Keratinocyte (primary cell): Measurements from ENCODE around the gene FHIT. TPM values are rescaled to one million over a fixed set of nuclear protein-coding genes. Genes with fewer than 3 reads are reported as not detected.

Experiments
- DNase-seq: peaks from one replicate; pipeline ENCODE4 v3.0.0-alpha.2; 2011; ENCODE audit warnings: low read depth, missing footprints, low spot score
- FAIRE-seq: peaks from 2 replicates; lab custom pipeline; 2011; peaks lifted over from hg19 to GRCh38; lab: Jason Lieb, UNC
- H2AFZ ChIP-seq: 2 replicates; pipeline ENCODE4 v1.6.0; 2012; ENCODE audit warnings: low read length, control low read depth, inconsistent platforms; ENCODE audit not compliant: control insufficient read depth
- H3K27ac ChIP-seq: 2 replicates; pipeline ENCODE4 v1.5.1; 2011; ENCODE audit warnings: low read length; ENCODE audit not compliant: control insufficient read depth, insufficient read depth
- H3K27me3 ChIP-seq: 3 replicates; pipeline ENCODE4 v1.6.0; 2011; ENCODE audit warnings: low read length; ENCODE audit not compliant: control insufficient read depth, insufficient read depth; ENCODE audit errors: extremely low read depth
- H3K36me3 ChIP-seq, 2 experiments: 2 replicates in 1 of 2; 3 replicates in 1 of 2; pipeline ENCODE4 v1.5.1; 2011; ENCODE audit warnings: low read length in 2 of 2, mild to moderate bottlenecking in 1 of 2; ENCODE audit not compliant: control insufficient read depth in 2 of 2, insufficient read depth in 2 of 2; ENCODE audit errors: extremely low read depth in 1 of 2
- H3K4me1 ChIP-seq: 3 replicates; pipeline ENCODE4 v1.5.1; 2011; ENCODE audit warnings: low read length; ENCODE audit not compliant: control insufficient read depth, insufficient read depth; ENCODE audit errors: extremely low read depth
- H3K4me2 ChIP-seq: 3 replicates; pipeline ENCODE4 v1.6.0; 2011; ENCODE audit warnings: low read depth, low read length; ENCODE audit not compliant: control insufficient read depth, insufficient read depth; ENCODE audit errors: extremely low read depth
- H3K4me3 ChIP-seq, 3 experiments: fragments of 200-600 bp in 1 of 3; sonication (generic) in 1 of 3; 2 replicates in 2 of 3; 3 replicates in 1 of 3; pipeline ENCODE4 v1.5.1; 2011 to 2016; ENCODE audit warnings: low read length in 3 of 3, mild to moderate bottlenecking in 3 of 3, control low read depth in 2 of 3, inconsistent platforms in 1 of 3, low read depth in 1 of 3, mixed read lengths in 1 of 3, mixed run types in 1 of 3, moderate library complexity in 1 of 3; ENCODE audit not compliant: control insufficient read depth in 2 of 3, insufficient read depth in 2 of 3; ENCODE audit errors: extremely low read depth in 1 of 3
- H3K79me2 ChIP-seq: 2 replicates; pipeline ENCODE4 v1.6.0; 2012; ENCODE audit warnings: low read length; ENCODE audit not compliant: control insufficient read depth, insufficient read depth
- H3K9ac ChIP-seq: 3 replicates; pipeline ENCODE4 v1.6.0; 2011; ENCODE audit warnings: low read length; ENCODE audit not compliant: control insufficient read depth, insufficient read depth; ENCODE audit errors: extremely low read depth
- H3K9me1 ChIP-seq: 3 replicates; pipeline ENCODE4 v1.6.0; 2011; ENCODE audit warnings: low read length; ENCODE audit not compliant: control insufficient read depth, insufficient read depth; ENCODE audit errors: extremely low read depth
- H3K9me3 ChIP-seq: 2 replicates; pipeline ENCODE4 v1.5.1; 2012; ENCODE audit warnings: low read depth, low read length; ENCODE audit not compliant: control insufficient read depth
- H4K20me1 ChIP-seq: 3 replicates; pipeline ENCODE4 v1.6.0; 2011; ENCODE audit warnings: low read length; ENCODE audit not compliant: control insufficient read depth, insufficient read depth; ENCODE audit errors: extremely low read depth
- EZH2 ChIP-seq: IDR thresholded peaks from one replicate; pipeline ENCODE4 v1.6.1; 2012; ENCODE audit warnings: inconsistent platforms, mild to moderate bottlenecking, low read length, moderate library complexity
- dilution Hi-C: fragments of 300-500 bp; cut with MboI; formaldehyde crosslinking; loops from one replicate; pipeline ENCODE4 v1.7.0; 2020; ENCODE audit warnings: low sequenced_read_pairs; ENCODE audit not compliant: extremely low pct_ligation_motif_present
- polyA plus RNA-seq, 5 experiments: library from polyadenylated mRNA; depleted of rRNA in 3 of 5; stranded (reverse) in 3 of 5; stranded (forward) in 1 of 5; unstranded in 1 of 5; fragments of >200 nt; gene quantifications; 1 replicate in 1 of 5; 2 replicates in 3 of 5; 3 replicates in 1 of 5; pipeline versions ENCODE4 v1.2.1 to v1.2.3, GENCODE V29; 2011 to 2012; ENCODE audit warnings: missing spikeins in 2 of 5, low read depth in 1 of 5, low replicate concordance in 1 of 5
- TF ChIP-seq, protein P1 (sequence below), 3 experiments: IDR thresholded peaks in 1 of 3; conservative IDR thresholded peaks in 1 of 3; optimal IDR thresholded peaks in 1 of 3; 2 replicates in 2 of 3; 3 replicates in 1 of 3; pipeline versions ENCODE3 to v1.5.1; 2011; ENCODE audit warnings: low read length in 3 of 3, mild to moderate bottlenecking in 3 of 3, moderate library complexity in 2 of 3, control low read depth in 1 of 3, inconsistent platforms in 1 of 3; ENCODE audit not compliant: insufficient read depth in 2 of 3; ENCODE audit errors: extremely low read depth in 1 of 3

Gene FHIT
- polyA plus RNA-seq, 1 donor (not counting 4 experiments of a cell fraction or from before 2014, with no cell fraction given): 2.2 TPM

DNA sequence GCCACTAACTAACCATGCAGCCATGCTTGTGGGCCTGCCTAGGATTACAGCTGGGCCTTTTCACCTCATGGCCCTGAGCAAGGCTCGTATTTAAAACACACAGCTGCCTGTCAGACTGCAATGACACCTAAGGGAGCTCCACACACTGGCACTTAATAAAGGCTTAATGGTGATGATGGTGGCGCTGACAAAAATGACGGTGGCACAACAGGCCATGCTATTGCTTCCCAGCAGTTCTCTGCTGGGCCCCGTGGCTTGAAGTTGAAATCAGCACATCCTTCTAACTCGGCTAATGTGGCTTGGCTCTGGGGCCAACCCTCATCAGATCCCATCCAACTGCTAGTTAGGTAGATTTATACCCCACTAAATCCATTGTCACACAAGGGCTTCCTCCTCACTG, 112.9 kb downstream of the FHIT start:
- Histone ChIP-seq H3K4me1 (no peaks in the 10 kb centered on the region), H3K9me3 (no peaks in the 10 kb centered on the region), H3K4me2 (no peak overlapping the region), H2AFZ (no peak overlapping the region), H3K9me1 (no peaks in the 10 kb centered on the region), H4K20me1 (no peaks in the 10 kb centered on the region), H3K36me3 (no peaks in the 10 kb centered on the region), H3K4me3 (no peak overlapping the region), H3K27ac (no peak overlapping the region), H3K27me3 (no peaks in the 10 kb centered on the region), H3K9ac (no peak overlapping the region), H3K79me2 (no peaks in the 10 kb centered on the region)
- TF ChIP-seq EZH2: no peak
- TF ChIP-seq, protein P1, sequence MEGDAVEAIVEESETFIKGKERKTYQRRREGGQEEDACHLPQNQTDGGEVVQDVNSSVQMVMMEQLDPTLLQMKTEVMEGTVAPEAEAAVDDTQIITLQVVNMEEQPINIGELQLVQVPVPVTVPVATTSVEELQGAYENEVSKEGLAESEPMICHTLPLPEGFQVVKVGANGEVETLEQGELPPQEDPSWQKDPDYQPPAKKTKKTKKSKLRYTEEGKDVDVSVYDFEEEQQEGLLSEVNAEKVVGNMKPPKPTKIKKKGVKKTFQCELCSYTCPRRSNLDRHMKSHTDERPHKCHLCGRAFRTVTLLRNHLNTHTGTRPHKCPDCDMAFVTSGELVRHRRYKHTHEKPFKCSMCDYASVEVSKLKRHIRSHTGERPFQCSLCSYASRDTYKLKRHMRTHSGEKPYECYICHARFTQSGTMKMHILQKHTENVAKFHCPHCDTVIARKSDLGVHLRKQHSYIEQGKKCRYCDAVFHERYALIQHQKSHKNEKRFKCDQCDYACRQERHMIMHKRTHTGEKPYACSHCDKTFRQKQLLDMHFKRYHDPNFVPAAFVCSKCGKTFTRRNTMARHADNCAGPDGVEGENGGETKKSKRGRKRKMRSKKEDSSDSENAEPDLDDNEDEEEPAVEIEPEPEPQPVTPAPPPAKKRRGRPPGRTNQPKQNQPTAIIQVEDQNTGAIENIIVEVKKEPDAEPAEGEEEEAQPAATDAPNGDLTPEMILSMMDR (optimal IDR thresholded peaks at IDR 0.05 in 1 of 3, IDR thresholded peaks at IDR 0.05 in 1 of 3, conservative IDR thresholded peaks at IDR 0.05 in 1 of 3; ENCODE audit: extremely low read depth in 1 of 3, insufficient read depth in 2 of 3, low read length in 3 of 3): no peak
- no peak for DNase-seq
- FAIRE-seq: no peak
- dilution Hi-C loops: no loop called here

DNA sequence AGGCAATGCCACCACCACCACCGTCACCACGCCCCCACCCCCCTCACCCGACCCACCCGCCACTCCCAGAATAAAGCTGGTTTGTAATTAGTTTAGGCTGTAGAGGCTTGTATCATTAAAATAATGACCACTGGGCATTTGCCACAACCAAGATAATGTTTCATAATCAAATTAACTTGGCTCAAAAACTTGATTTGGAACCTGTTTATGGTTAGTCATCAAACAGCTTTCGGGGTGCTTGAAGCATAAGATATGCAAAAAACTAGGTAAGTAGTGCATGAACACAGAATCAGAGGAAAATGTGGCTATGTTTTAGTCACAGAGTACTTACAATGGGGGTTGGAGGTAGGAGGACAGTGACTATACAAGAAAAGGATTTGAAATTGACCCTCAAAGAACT, 115.1 kb downstream of the FHIT start:
- no peaks in the 10 kb centered on the region for H3K36me3 ChIP-seq
- no peak overlapping the region for H3K27ac ChIP-seq
- H3K9ac ChIP-seq: no peak overlapping the region
- dilution Hi-C loops: no loop called here
- DNase-seq: no peak
- H3K9me1 ChIP-seq: no peaks in the 10 kb centered on the region
- no peak overlapping the region for H3K4me3 ChIP-seq
- no peaks in the 10 kb centered on the region for H3K27me3 ChIP-seq
- H2AFZ ChIP-seq: no peak overlapping the region
- no peaks in the 10 kb centered on the region for H3K79me2 ChIP-seq
- no peak for FAIRE-seq
- H3K4me2 ChIP-seq: no peak overlapping the region
- no peaks in the 10 kb centered on the region for H3K4me1 ChIP-seq
- H4K20me1 ChIP-seq: no peaks in the 10 kb centered on the region
- TF ChIP-seq EZH2: no peak
- TF ChIP-seq, protein P1 (optimal IDR thresholded peaks at IDR 0.05 in 1 of 3, IDR thresholded peaks at IDR 0.05 in 1 of 3, conservative IDR thresholded peaks at IDR 0.05 in 1 of 3; ENCODE audit: extremely low read depth in 1 of 3, insufficient read depth in 2 of 3, low read length in 3 of 3): no peak
- H3K9me3 ChIP-seq: no peaks in the 10 kb centered on the region
